Measurements from ENCODE around the gene PLCL1. TPM values are rescaled to one million over a fixed set of nuclear protein-coding genes. Genes with fewer than 3 reads are reported as not detected.

The PLCL1 gene
- total RNA-seq, 2 donors from 2014 or later, result 0.14 to 0.95 TPM

GRCh38 chr2:198098386-198098785 lies 294.0 kb downstream of the PLCL1 start:
- Mint-ChIP-seq H3K4me1 (ENCODE audit: low read depth in 2 of 2) (no peaks in the 10 kb centered on the region), H3K27ac (no peak overlapping the region), H3K9me3 (no peaks in the 10 kb centered on the region), H3K4me3 (no peak overlapping the region), H3K27me3 (no peaks in the 10 kb centered on the region), H3K36me3 (no peaks in the 10 kb centered on the region)
- ATAC-seq, result no peak
- DNase-seq (ENCODE audit: low spot score), result no peak

GRCh38 chr2:198098918-198099317 lies 294.5 kb downstream of the PLCL1 start:
- Mint-ChIP-seq H3K4me1 (ENCODE audit: low read depth in 2 of 2) (no peaks in the 10 kb centered on the region), H3K36me3 (no peaks in the 10 kb centered on the region), H3K27me3 (no peaks in the 10 kb centered on the region), H3K4me3 (no peak overlapping the region), H3K27ac (no peak overlapping the region), H3K9me3 (no peaks in the 10 kb centered on the region)
- ATAC-seq (no peak), DNase-seq (ENCODE audit: low spot score) (no peak)

- H3K9me3 Mint-ChIP-seq, result no peaks in the 10 kb centered on the region
- H3K36me3 Mint-ChIP-seq, result no peaks in the 10 kb centered on the region
- no peak overlapping the region for H3K4me3 Mint-ChIP-seq
- ATAC-seq, result no peak
- no peaks in the 10 kb centered on the region for H3K4me1 Mint-ChIP-seq (ENCODE audit: low read depth in 2 of 2)
- H3K27ac Mint-ChIP-seq, result no peak overlapping the region
- no peaks in the 10 kb centered on the region for H3K27me3 Mint-ChIP-seq
- DNase-seq (ENCODE audit: low spot score), result no peak
Measured at GRCh38 chr2:198100346-198100745, 296.0 kb downstream of the PLCL1 start.

- Mint-ChIP-seq H3K4me3 (no peak overlapping the region), H3K4me1 (ENCODE audit: low read depth in 2 of 2) (no peaks in the 10 kb centered on the region), H3K27me3 (no peaks in the 10 kb centered on the region), H3K27ac (no peak overlapping the region), H3K36me3 (no peaks in the 10 kb centered on the region), H3K9me3 (no peaks in the 10 kb centered on the region)
- no peak for DNase-seq (ENCODE audit: low spot score)
- no peak for ATAC-seq
Measured at GRCh38 chr2:198101688-198102087, 297.3 kb downstream of the PLCL1 start.

GRCh38 chr2:198102120-198102519 lies 297.7 kb downstream of the PLCL1 start:
- no peak for ATAC-seq
- no peaks in the 10 kb centered on the region for H3K9me3 Mint-ChIP-seq
- no peaks in the 10 kb centered on the region for H3K27me3 Mint-ChIP-seq
- H3K27ac Mint-ChIP-seq, result no peak overlapping the region
- no peak overlapping the region for H3K4me3 Mint-ChIP-seq
- no peaks in the 10 kb centered on the region for H3K4me1 Mint-ChIP-seq (ENCODE audit: low read depth in 2 of 2)
- no peaks in the 10 kb centered on the region for H3K36me3 Mint-ChIP-seq
- no peak for DNase-seq (ENCODE audit: low spot score)

- Mint-ChIP-seq H3K27ac (no peak overlapping the region), H3K4me1 (ENCODE audit: low read depth in 2 of 2) (no peaks in the 10 kb centered on the region), H3K36me3 (no peaks in the 10 kb centered on the region), H3K4me3 (no peak overlapping the region), H3K27me3 (no peaks in the 10 kb centered on the region), H3K9me3 (no peaks in the 10 kb centered on the region)
- ATAC-seq, result no peak
- no peak for DNase-seq (ENCODE audit: low spot score)
Measured at GRCh38 chr2:198102856-198103255, 298.5 kb downstream of the PLCL1 start.

- Mint-ChIP-seq H3K4me1 (ENCODE audit: low read depth in 2 of 2) (no peaks in the 10 kb centered on the region), H3K4me3 (no peak overlapping the region), H3K27ac (no peak overlapping the region), H3K9me3 (no peaks in the 10 kb centered on the region), H3K27me3 (peaks cover 0 to 2% of the 10 kb centered on the region in 2 donors), H3K36me3 (no peaks in the 10 kb centered on the region)
- ATAC-seq, result no peak
- DNase-seq (ENCODE audit: low spot score), result no peak
Measured at GRCh38 chr2:198106621-198107385, 302.4 kb downstream of the PLCL1 start.

- no peaks in the 10 kb centered on the region for H3K4me1 Mint-ChIP-seq (ENCODE audit: low read depth in 2 of 2)
- H3K36me3 Mint-ChIP-seq, result no peaks in the 10 kb centered on the region
- ATAC-seq (no peak), DNase-seq (ENCODE audit: low spot score) (no peak)
- no peak overlapping the region for H3K4me3 Mint-ChIP-seq
- H3K27me3 Mint-ChIP-seq, result peaks cover 0 to 2% of the 10 kb centered on the region in 2 donors
- H3K9me3 Mint-ChIP-seq, result no peaks in the 10 kb centered on the region
- no peak overlapping the region for H3K27ac Mint-ChIP-seq
Measured at GRCh38 chr2:198113316-198113715, 308.9 kb downstream of the PLCL1 start.

GRCh38 chr2:198114064-198114463 lies 309.7 kb downstream of the PLCL1 start:
- Mint-ChIP-seq H3K27me3 (no peaks in the 10 kb centered on the region), H3K27ac (no peak overlapping the region), H3K9me3 (no peaks in the 10 kb centered on the region), H3K4me1 (ENCODE audit: low read depth in 2 of 2) (no peaks in the 10 kb centered on the region), H3K4me3 (no peak overlapping the region), H3K36me3 (no peaks in the 10 kb centered on the region)
- ATAC-seq (no peak), DNase-seq (ENCODE audit: low spot score) (no peak)

- H3K27ac Mint-ChIP-seq, result no peak overlapping the region
- H3K4me3 Mint-ChIP-seq, result no peak overlapping the region
- no peaks in the 10 kb centered on the region for H3K36me3 Mint-ChIP-seq
- no peaks in the 10 kb centered on the region for H3K27me3 Mint-ChIP-seq
- no peaks in the 10 kb centered on the region for H3K9me3 Mint-ChIP-seq
- ATAC-seq (no peak), DNase-seq (ENCODE audit: low spot score) (no peak)
- no peaks in the 10 kb centered on the region for H3K4me1 Mint-ChIP-seq (ENCODE audit: low read depth in 2 of 2)
Measured at GRCh38 chr2:198115201-198115600, 310.8 kb downstream of the PLCL1 start.

GRCh38 chr2:198116756-198117155 lies 312.4 kb downstream of the PLCL1 start:
- DNase-seq (ENCODE audit: low spot score) (no peak), ATAC-seq (no peak)
- Mint-ChIP-seq H3K36me3 (no peaks in the 10 kb centered on the region), H3K9me3 (peaks cover 3% of the 10 kb centered on the region), H3K4me1 (ENCODE audit: low read depth in 2 of 2) (no peaks in the 10 kb centered on the region), H3K27me3 (peaks cover 0 to 2% of the 10 kb centered on the region in 2 donors), H3K4me3 (no peak overlapping the region), H3K27ac (no peak overlapping the region)

GRCh38 chr2:198117406-198118041 lies 313.1 kb downstream of the PLCL1 start:
- DNase-seq (ENCODE audit: low spot score) (no peak), ATAC-seq (no peak)
- no peaks in the 10 kb centered on the region for H3K4me1 Mint-ChIP-seq (ENCODE audit: low read depth in 2 of 2)
- H3K36me3 Mint-ChIP-seq, result no peaks in the 10 kb centered on the region
- H3K4me3 Mint-ChIP-seq, result no peak overlapping the region
- H3K27me3 Mint-ChIP-seq, result peaks cover 0 to 2% of the 10 kb centered on the region in 2 donors
- H3K9me3 Mint-ChIP-seq, result peaks cover 3% of the 10 kb centered on the region
- H3K27ac Mint-ChIP-seq, result no peak overlapping the region

GRCh38 chr2:198127627-198128026 lies 323.2 kb downstream of the PLCL1 start:
- Mint-ChIP-seq H3K4me3 (no peak overlapping the region), H3K9me3 (no peaks in the 10 kb centered on the region), H3K27me3 (peaks cover 0 to 28% of the 10 kb centered on the region in 2 donors), H3K36me3 (no peaks in the 10 kb centered on the region), H3K4me1 (ENCODE audit: low read depth in 2 of 2) (no peaks in the 10 kb centered on the region), H3K27ac (no peak overlapping the region)
- DNase-seq (ENCODE audit: low spot score) (no peak), ATAC-seq (no peak)

GRCh38 chr2:198129609-198130008 lies 325.2 kb downstream of the PLCL1 start:
- H3K4me3 Mint-ChIP-seq, result no peak overlapping the region
- H3K27ac Mint-ChIP-seq, result no peak overlapping the region
- DNase-seq (ENCODE audit: low spot score), result no peak
- no peak for ATAC-seq
- H3K36me3 Mint-ChIP-seq, result no peaks in the 10 kb centered on the region
- no peaks in the 10 kb centered on the region for H3K4me1 Mint-ChIP-seq (ENCODE audit: low read depth in 2 of 2)
- peaks cover 0 to 28% of the 10 kb centered on the region in 2 donors for H3K27me3 Mint-ChIP-seq
- H3K9me3 Mint-ChIP-seq, result no peaks in the 10 kb centered on the region

Data from natural killer cell treated with Interleukin-12 subunit alpha and Interleukin-12 subunit beta and Interleukin-15 and Interleukin-18, amount 100 ng/mL, for 72 hours (primary cell).